GM12878 (cell line): ENCODE measurements around the gene TEX264.

Experiments
- CTCF ChIP-seq, 3 experiments: IDR thresholded peaks in 2 of 3; conservative IDR thresholded peaks in 1 of 3; 2 replicates each; pipeline ENCODE4 v1.5.1; 2011; ENCODE audit warnings: low read depth in 3 of 3, low read length in 3 of 3, mild to moderate bottlenecking in 3 of 3, control low read depth in 2 of 3, moderate library complexity in 2 of 3, inconsistent platforms in 1 of 3, mixed read lengths in 1 of 3; ENCODE audit not compliant: control insufficient read depth in 2 of 3, insufficient read depth in 1 of 3; ENCODE audit errors: extremely low read depth in 1 of 3
- EZH2 ChIP-seq: IDR thresholded peaks from 2 replicates; pipeline ENCODE4 v1.6.1; 2012; ENCODE audit warnings: low read depth, mild to moderate bottlenecking, control low read depth, inconsistent platforms, low read length, borderline replicate concordance; ENCODE audit not compliant: control insufficient read depth
- POLR2AphosphoS5 ChIP-seq: IDR thresholded peaks from 2 replicates; pipeline ENCODE4 v1.6.1; 2011; ENCODE audit warnings: mild to moderate bottlenecking, low read length, inconsistent platforms
- SMC3 ChIP-seq: IDR thresholded peaks from 2 replicates; pipeline ENCODE4 v1.6.1; 2011; ENCODE audit warnings: low read length, improper control_type of control experiment, borderline replicate concordance
- YY1 ChIP-seq: IDR thresholded peaks from 2 replicates; pipeline ENCODE4 v1.6.1; 2011; ENCODE audit warnings: low read depth, mild to moderate bottlenecking, low read length
- ZBED1 ChIP-seq: IDR thresholded peaks from 2 replicates; pipeline ENCODE4 v1.6.1; 2016; ENCODE audit warnings: borderline replicate concordance

- TF ChIP-seq ZBED1, result no peak
- TF ChIP-seq CTCF (IDR thresholded peaks at IDR 0.05 in 2 of 3, conservative IDR thresholded peaks at IDR 0.05 in 1 of 3; ENCODE audit: control insufficient read depth in 2 of 3, extremely low read depth in 1 of 3, insufficient read depth in 1 of 3, low read depth in 3 of 3, low read length in 3 of 3), result no peak
- TF ChIP-seq EZH2, result no peak
- TF ChIP-seq YY1, result no peak
- no peak for TF ChIP-seq SMC3
- TF ChIP-seq POLR2AphosphoS5, result no peak
Measured at GRCh38 chr3:51676102-51676640, 5.1 kb downstream of the TEX264 start.
